GM21737 (cell line): Measurements from ENCODE around the gene NDUFA3.

Source experiments
- ATAC-seq: cut with Tn5 transposase; IDR thresholded peaks from one replicate; pipeline ENCODE4 v1.9.1; 2021; ENCODE audit warnings: mild to moderate bottlenecking, moderate library complexity; ENCODE audit not compliant: unreplicated experiment

Gene NDUFA3

DNA sequence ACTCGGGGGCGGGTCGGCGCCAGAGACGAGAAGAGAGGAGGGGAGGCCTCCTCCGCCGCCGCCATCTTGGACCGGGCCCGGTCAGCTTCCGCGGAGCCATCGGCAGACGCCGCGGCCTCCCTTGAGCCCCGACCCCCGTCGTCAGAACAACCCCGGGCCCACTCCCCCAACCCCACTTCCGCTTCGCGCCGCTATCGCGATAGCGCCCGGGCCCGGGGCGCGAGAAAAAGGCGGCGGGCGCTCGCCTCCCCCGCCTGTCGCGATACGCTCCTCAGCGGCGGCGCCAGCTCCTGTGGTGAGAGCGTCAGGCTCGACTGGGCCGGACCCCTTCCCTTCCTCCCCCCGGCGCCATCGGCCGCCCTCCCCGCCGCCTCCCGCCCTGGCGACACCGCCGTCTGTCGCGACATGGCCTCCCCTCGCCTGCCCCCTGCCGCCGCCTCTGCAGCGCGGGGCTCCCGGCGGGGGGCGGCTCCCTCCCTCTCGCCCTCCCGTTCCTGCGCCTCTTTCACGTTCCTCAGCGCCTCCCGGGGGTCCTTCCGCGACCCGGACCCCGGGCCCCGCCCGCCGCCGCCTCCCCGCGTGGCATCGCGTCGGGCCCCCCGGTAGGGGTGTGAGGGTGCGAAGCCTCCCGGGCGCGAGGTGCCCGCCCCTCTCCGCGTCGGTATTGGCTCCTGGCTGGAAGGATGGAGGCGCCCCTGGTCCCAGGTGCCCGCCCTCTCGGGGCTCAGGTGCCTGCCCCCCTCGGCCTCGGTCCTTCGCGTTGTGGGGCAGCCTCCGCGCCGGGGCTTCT is 35.2 kb downstream of the NDUFA3 start, which contains the start of gene CNOT3:
TSS of gene CNOT3 (plus strand) at position 64 of the 790 bp plus-strand sequence. CDS start 5,217 bp downstream, outside the sequence.
- no peak for ATAC-seq

DNA sequence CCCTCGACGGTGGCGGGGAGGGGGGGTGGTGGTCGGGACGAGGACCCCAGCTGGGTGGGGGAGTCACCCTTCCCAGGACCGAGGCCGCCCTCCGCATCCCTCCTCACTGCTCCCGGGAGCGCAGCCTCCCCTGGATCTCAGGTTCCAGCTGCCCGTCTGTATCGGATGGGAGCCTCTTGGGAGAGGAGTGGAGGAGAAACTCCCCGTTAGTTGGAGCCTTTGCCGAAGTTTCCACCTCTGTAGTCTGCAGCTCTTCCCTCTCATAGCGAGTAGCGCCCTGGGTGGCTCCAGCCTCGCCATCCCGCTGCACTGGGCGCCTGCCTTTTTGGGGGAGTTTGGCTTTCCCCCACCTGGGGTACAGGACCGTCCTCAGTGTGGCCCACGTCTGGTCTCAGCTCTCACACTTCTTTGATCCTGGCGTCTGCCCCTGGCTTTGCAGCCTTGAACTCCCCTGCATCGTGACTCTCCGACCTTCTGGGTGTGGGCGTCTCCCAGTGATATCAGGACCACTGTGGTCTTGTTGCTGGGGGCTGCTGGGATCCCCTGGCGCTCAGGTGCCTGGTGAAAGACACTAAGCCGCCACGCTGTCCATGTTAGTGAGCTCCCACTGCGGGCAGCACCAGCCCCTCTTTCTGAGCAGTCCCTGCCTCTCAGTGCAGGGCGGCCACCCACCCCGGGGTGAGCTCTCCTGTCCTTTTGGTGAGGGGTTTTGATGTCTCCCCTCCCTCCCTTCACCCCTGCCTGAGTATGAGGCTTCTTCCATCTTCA is 36.0 kb downstream of the NDUFA3 start:
- ATAC-seq, result no peak

DNA sequence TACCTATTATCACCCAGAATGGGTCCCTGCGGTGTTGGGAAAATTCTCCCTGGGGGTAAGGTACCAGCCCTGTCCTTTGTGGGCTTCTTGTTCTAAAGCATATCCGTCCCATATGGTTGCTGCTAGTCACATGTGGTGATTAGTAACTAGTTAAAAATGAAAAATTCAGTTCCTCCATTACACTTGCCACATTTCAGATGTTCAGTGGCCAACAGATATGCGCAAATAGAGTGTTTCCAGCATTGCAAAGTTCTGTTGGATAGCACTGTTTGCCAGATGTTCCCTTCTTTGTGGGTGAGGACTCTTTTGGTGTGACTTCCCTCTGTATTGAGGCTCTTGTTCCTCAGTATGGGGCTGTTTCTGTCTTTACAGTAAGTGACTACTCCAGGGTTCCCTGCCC is 38.7 kb downstream of the NDUFA3 start:
- ATAC-seq, result no peak

DNA sequence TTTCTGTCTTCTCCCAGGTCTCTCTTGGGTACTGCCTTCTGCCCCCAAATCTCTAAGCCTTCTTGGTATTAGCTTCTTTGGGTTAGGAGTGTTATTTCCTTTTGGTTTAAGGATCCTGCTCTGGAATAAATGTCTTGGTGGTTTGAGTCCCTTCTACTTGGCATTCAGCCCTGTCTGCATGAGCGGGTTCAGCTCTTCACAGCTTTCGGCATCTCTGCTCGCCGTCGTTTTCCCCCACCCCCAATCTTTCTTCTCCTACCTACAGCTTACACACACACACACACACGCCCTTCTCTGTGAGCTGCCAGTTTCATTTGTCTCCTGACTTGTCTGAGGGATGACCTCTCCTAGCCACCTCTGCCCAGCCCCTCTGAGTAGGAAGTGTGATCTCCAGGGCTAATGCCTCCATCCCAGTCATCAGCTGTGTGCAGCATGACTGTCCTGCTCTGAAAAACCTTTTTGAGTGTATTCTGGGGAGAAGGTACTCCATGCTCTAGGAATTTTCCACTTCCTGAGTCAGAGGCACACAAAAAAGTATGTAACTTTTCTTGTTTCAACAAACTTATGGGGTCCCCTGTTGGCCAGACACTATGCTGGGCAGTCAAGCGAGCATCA is 39.6 kb downstream of the NDUFA3 start:
- ATAC-seq, result no peak

DNA sequence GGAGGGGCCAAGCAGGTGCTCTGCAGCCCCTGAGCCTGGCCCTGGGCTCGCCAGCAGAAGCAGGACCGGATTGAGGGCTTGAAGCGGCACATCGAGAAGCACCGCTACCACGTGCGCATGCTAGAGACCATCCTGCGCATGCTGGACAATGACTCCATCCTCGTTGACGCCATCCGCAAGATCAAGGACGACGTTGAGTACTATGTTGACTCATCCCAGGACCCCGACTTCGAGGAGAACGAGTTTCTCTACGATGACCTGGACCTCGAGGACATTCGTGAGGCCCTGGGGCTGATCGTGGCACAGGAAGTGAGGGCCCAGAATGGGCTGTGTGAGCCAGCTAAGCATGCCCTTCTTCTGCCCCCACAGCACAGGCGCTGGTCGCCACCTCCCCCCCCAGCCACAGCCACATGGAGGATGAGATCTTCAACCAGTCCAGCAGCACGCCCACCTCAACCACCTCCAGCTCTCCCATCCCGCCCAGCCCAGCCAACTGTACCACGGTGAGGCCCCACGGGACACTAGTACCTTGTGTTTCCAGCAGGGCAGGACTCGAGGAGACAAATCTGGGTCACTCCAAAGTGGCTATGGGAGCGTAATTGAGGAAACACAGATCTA is 43.0 kb downstream of the NDUFA3 start:
- ATAC-seq, result no peak

DNA sequence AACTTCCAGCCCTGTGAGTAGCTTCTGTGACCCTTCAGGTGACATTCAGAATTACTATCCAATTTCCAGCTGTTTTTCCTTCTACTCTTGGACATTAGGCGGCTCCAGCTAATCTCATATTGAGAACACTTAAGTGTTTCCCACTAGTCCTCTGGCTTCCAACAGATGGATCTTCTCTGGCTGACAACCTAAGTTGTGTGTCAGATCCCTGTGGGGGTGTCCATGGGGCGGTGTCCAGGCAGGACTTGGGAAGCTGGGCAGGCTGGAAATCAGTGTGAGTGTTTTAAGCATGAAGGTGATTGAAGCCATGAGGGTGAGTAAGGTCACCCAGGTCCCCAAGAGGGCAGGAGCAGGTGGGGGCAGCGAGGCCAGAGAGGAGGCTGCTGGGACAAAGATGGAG is 45.0 kb downstream of the NDUFA3 start:
- ATAC-seq, result no peak

DNA sequence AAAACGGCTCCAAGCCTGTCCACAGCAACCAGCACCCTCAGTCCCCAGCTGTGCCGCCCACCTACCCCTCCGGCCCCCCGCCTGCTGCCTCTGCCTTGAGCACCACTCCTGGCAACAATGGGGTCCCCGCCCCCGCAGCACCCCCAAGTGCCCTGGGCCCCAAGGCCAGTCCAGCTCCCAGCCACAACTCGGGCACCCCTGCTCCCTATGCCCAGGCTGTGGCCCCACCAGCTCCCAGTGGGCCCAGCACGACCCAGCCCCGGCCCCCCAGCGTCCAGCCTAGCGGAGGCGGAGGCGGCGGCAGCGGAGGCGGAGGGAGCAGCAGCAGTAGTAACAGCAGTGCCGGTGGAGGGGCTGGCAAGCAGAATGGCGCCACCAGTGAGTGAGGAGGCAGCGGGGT is 45.5 kb downstream of the NDUFA3 start:
- ATAC-seq, result no peak

DNA sequence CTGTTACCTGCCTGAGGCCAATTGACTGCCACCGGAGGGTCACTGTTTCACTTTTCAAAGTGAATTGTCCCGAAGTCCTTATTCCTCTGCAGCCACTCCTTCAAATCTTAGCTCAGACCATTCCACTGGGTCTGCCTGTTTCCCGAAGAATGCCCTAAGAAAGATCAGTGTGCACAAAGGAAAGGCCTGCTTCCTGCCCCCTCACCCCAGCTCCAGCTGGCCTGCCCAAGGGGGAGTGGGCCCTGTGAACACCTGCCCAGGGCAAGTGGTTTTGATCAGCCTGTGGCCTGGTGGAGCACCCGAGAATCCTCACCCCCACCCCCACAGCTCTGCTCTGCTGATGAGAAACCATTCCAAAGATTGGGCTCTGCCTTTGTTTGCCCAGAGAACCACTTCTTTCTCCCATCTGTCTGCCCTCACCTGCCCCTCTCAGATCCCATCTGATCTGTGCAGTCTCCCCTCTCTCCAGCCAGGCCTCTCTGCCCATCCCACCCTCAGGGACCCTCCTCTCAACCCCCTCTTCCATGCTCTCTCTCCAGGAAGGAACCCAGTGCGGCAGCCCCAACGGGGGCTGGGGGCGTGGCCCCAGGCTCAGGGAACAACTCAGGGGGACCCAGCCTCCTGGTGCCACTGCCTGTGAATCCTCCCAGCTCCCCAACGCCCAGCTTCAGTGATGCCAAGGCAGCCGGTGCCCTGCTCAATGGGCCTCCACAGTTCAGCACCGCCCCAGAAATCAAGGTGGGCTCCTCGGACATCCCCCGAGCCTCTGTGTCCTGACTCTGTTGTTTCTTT is 46.6 kb downstream of the NDUFA3 start:
- ATAC-seq, result no peak

DNA sequence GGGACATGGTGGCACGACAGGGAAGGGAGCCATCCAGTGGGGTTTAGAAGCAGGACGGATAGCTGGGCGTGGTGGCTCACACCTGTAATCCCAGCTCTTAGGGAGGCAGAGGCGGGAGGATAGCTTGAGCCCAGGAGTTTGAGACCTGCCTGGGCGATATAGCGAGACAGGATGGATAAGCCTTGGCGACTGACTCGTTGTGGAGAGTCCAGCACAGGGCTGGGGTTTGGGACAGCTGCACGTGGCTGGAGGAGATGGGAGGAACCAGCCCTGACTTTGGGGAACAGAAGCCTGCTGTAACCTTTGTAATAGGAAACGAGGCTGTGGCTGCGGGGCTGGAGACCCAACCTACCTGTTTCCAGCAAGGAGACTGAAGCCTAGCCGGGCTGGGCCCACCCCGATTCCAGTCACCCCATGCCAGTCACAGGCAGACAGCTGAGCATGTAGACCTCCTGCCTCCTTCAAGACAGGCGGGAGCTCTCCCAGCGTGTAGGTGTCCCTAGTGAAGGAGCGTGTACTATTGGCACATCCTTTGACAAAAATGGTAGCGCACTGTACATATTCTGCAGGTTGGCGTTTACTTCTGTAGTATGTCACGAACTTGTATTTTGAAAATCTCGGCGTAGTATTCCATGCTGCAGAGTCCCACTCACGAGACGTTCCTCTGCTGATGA is 48.8 kb downstream of the NDUFA3 start:
- no peak for ATAC-seq

DNA sequence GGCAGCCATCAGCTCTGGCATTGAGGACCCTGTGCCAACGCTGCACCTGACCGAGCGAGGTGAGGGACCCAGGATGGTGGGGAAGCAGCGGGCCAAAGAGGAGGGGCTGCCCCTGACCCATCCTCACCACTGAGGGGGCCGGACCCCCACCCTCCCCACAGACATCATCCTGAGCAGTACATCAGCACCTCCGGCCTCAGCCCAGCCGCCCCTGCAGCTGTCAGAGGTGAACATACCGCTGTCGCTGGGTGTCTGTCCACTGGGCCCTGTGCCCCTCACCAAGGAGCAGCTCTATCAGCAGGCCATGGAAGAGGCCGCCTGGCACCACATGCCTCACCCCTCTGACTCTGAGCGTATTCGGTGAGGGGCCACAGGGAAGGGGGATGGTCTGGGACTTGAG is 49.6 kb downstream of the NDUFA3 start:
- no peak for ATAC-seq

DNA sequence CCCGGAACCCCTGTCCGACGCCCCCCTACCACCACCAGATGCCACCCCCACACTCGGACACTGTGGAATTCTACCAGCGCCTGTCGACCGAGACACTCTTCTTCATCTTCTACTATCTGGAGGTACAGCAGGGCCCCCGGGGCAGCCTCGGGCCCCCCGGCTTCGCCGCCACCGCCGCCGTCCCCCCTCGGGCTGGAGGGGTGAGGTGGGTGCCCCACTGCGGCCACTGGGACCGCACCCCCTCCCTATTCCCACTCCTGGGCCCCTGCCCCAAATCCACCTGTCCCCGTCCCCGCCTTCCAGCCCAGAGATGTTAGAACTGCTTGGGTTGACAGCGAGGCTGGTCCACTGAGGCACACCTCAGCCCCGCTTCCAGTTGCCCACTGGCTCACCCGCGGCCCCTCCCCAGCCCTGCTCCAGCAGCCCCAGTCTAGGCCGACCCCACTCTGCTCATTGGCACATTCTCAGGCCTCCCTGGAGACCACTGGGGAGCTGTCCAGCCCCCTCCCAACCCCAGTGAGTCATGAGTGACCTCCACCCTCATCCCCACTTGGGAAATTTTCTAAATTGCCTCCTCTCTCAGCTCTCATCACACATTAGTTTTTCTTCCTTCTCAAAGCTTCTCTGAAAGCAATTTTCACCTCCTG is 50.3 kb downstream of the NDUFA3 start:
- no peak for ATAC-seq

DNA sequence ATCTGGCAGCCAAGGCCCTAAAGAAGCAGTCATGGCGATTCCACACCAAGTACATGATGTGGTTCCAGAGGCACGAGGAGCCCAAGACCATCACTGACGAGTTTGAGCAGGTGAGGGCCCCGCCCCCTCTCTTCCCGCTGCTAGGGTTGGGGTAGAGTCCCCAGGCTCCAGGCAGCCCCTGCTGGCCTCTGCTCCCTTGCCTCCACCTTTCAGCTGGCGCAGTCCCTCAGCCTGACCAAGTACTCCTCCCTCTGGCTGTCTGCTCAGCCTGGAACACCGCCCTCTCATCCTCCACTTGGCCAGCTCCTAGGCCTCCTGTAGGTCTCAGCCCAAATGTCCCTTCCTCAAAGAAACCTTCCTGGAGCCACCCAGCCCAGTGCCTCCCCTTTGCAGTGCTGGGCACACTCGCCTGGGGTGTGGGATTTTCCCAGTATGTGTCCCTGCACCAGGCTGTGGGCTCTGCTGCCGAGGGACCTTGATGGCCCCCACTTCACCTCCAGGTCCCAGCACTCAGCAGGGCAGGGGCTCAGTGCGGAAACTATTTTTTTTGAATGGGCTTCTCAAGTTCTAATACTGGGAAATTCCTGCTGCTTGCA is 51.2 kb downstream of the NDUFA3 start:
- no peak for ATAC-seq

DNA sequence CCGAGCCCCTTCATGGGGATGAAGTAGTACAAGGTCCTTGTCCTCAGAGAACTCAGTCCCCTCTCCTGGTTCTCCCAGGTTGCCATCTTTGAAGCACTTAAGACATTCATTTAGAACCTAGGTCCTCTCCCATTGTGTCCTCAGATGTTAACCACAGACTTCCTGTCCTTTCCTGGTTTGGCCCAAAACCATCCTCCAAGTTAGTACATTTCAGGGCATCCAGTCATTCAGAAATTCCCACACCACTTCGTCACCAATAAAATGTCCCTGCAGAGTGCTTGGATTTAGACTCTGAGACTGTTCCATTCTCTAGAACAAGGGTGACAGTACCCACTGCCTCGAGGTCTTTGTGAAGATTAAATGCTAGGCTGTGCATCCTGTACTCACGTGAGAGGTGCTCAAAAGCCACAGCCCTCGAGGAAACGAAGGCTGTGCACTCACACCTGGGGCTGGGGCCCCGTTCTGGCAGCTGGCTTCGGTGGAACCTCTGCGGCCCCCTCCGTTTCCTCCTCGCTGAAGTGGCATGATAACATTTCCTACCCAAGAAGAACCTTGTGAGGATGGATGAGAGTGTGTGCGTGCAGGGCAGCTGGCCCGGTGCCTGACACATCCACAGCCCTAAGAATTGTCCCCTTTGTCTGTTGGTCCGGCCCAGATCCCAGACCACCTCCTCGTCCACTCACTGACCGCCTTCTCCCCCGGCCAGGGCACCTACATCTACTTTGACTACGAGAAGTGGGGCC is 52.1 kb downstream of the NDUFA3 start:
- ATAC-seq, result no peak

DNA sequence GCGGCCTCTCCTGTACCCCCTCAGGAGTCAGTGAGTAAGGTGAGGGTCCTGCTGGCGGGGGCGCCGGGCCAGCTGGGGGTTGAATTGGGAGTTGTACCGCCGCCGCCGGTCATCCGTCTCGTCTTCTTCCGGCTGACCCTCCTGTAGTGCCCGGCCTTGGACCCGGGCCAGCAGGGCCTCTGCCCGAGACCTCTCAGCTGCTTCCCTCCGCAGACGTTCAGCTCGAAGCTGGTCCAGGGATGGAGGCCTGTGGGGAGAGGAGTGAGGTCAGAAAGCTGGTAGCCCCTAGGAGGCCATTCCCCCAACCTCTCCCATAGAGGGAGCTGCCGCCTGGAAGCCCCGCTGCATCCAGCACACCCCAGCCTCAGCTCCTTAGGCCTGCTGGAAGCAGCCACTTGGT is 53.0 kb downstream of the NDUFA3 start:
- no peak for ATAC-seq

DNA sequence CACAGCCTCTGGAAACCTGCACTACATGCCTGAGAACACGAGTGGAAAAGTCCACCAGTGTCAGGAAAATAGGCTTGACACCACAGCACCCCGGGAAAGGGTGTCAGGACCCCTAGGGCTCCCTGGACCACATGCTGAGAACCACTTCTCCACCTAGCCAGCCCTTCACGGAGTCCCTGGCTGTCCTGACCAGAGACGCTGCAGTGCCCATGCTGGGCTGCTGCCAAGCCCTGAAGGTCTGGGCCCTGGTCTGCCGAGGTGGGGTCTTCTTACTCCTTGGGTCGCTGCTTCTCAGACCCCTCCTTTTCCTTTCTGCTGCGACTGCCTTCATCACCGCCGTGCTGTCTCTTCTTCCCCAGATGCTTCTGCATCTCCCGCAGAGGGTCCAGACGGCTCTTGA is 53.8 kb downstream of the NDUFA3 start:
- ATAC-seq, result no peak

DNA sequence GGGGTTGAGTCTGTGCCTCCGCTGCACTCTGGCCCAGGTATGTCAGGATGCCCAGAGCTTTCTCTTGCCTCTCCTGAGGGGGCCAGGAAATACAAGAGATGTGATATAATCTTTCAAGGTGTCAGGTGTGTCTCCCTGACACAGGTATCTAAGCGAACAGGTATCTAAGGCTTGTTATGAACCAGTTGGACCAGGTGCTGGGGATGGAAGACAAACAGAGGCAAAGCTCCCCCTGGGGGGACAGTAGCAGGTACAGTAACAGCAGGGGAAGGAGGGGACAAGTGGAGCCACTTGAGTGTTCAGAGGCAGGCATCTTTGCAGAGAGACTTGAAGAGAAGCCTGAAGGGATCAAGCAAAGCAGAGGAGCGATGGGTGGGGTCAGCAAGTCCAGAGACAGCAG is 54.3 kb downstream of the NDUFA3 start:
- no peak for ATAC-seq
